HG03520 (cell line): ENCODE measurements around the gene SERF2.
"Not testable (repeated sequence)": the region's sequence is repeated elsewhere in the genome, so short reads cannot be mapped to it uniquely, and the experiment has no call there.

Source experiments
- ATAC-seq: cut with Tn5 transposase; IDR thresholded peaks from one replicate; pipeline ENCODE4 v1.9.1; 2021; ENCODE audit warnings: mild to moderate bottlenecking, moderate library complexity; ENCODE audit not compliant: unreplicated experiment

SERF2 gene

GRCh38 chr15:43826508-43827341 is 34.6 kb downstream of the SERF2 start, which contains the start of gene WDR76:
WDR76 (plus strand) TSS chr15:43827002; CDS start chr15:43827033, 31 bp downstream.
- peak; percentile 45 for ATAC-seq

GRCh38 chr15:43828061-43828657 is 36.0 kb downstream of the SERF2 start:
- ATAC-seq = no peak

- ATAC-seq = not testable (repeated sequence)
Measured at GRCh38 chr15:43829951-43830540, 37.9 kb downstream of the SERF2 start.

- ATAC-seq = not testable (repeated sequence)
Measured at GRCh38 chr15:43830691-43831275, 38.7 kb downstream of the SERF2 start.

- ATAC-seq = not testable (repeated sequence)
Measured at GRCh38 chr15:43831519-43832052, 39.5 kb downstream of the SERF2 start.

- not testable (repeated sequence) for ATAC-seq
Measured at GRCh38 chr15:43832485-43832884, 40.4 kb downstream of the SERF2 start.

GRCh38 chr15:43845421-43845820 is 53.3 kb downstream of the SERF2 start:
- ATAC-seq = no peak
